NCI-H526 treated with DMSO at 0.1 percent for 48 hours (cell line): ENCODE results near the gene CLEC7A.

Source experiments
- DNase-seq: peaks from one replicate; lab custom pipeline; 2025; lab: John Stamatoyannopoulos, UW

The CLEC7A gene

GRCh38 chr12:10130042-10130441 is at the start of gene CLEC7A:
CLEC7A (minus strand) TSS chr12:10130199; CDS start chr12:10130082, 117 bp downstream.
- no peak for DNase-seq

- no peak for DNase-seq
These were observed 49.8 kb upstream of the CLEC7A start for GRCh38 chr12:10179776-10180181.

DNA sequence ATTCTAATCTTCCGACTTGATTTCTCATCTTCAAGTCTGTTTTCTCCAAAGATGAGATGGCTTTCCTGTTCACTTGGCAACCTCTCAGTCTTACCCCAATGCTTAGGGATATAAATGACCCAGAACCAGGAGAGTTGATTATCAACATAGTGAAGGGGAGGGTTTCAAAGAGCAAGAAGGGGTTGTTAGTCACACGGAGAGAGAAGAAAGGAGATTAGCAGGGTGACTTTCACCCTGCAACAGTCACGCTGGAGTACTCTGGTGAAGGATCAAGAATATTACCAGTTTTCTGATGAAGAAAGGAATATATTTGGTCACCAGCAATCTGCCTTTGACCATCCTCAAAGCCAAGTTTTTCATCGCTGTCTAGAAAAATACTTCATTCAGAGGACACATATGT is 48.8 kb upstream of the CLEC7A start, which contains the start of gene TMEM52B:
TMEM52B (plus strand) TSS at position 212 of the 400 bp plus-strand sequence. CDS start 543 bp downstream, outside the sequence.
- no peak for DNase-seq

GRCh38 chr12:10175846-10176636 is 46.0 kb upstream of the CLEC7A start:
- no peak for DNase-seq

- DNase-seq = no peak
These were observed 45.1 kb upstream of the CLEC7A start for GRCh38 chr12:10174986-10175614.

GRCh38 chr12:10171973-10172728 is 42.2 kb upstream of the CLEC7A start, which contains the start of gene OLR1:
OLR1 (minus strand) TSS chr12:10172132; CDS start chr12:10172077, 55 bp downstream.
- no peak for DNase-seq

DNA sequence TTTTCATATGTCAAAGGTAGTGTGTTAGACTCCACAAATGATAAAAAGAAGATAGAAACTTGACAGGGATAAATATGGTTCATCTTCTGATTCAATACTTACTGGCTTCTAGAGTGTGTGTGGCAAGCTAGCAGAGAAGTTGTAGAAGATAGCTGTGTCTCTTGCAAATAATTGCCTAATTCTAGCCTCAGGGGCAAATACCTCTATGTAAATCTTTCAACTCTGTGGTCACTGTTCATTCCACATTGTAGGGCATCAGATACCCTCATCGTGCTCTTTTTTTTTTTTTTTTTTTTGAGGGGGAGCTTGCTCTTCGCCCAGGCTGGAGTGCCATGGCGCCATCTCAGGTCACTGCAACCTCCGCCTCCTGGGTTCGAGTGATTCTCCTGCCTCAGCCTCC is 40.2 kb upstream of the CLEC7A start:
- peak; percentile 38 for DNase-seq

GRCh38 chr12:10169104-10169503 is 39.1 kb upstream of the CLEC7A start:
- DNase-seq = no peak

DNA sequence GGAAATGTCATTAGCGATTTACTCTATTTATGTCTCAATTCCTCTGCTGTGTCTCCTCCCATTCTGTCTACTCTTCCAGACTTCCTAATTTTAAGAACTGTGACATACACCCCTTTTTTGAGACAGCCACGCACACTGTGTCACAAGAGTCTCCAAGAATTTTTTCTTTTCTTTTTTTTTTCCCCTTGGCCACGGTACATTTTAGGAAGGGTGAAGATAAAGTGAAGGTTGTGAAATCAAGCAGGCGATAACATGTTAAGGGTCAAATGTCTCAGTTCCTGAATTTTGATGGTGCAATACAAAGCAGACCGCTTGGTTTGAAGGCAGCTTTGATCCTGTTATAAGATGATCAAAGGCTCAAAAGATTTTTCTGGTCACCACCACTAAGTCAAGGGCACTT is 37.6 kb upstream of the CLEC7A start:
- DNase-seq = no peak

GRCh38 chr12:10165421-10165820 is 35.4 kb upstream of the CLEC7A start:
- DNase-seq = no peak

GRCh38 chr12:10163084-10163483 is 33.1 kb upstream of the CLEC7A start:
- DNase-seq = no peak

DNA sequence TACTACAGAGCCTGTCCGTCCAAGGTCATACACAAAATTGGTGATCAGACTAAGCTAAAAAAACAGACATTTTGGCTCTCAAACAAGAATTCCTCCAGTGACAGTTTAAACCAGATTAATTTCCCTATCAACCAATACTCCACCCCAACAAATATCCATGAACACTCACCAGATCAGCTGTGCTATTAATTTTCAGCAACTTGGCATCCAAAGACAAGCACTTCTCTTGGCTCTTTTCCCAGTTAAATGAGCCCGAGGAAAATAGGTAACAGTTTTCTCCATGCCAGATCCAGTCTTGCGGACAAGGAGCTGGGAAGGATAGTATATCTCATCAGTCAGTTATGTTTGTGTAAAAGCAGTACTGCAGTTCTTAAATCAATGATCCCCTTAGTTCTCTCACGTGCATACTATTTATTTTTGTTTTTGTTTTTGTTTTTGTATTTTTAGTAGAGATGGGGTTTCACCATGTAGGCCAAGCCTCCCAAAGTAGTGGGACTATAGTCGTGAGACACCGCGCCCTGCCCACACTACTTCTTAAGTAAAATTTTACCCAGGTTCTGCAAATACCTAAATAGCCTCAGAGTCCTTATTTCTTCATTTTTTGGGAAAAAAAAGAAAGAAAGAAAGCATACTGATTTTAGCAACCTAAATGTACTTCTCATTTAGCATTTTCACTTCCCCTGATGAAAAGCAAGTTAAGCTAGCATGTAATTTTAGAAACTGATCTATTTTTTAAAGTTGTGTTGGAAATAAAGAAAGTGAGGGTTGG is 30.8 kb upstream of the CLEC7A start:
- DNase-seq = no peak

GRCh38 chr12:10159280-10159679 is 29.3 kb upstream of the CLEC7A start:
- no peak for DNase-seq

GRCh38 chr12:10158406-10158805 is 28.4 kb upstream of the CLEC7A start:
- DNase-seq = no peak

DNA sequence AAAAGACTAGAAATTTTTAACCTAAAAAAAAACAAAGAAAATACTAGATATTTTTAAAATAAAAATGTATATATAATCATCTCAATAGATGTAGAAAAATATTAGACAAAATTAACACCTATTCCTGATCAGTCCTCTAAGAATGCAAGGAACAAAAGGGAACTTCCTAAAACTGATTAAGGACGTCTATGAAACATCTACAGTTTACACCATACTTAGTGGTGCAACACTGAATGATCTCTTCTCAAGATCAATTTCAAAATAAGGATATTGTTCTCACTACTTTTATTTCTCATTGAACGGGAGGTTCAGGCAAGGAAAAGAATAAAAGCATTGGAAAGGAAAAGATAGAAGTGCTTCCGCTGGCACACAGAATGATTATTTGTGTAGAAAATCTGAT is 26.0 kb upstream of the CLEC7A start:
- DNase-seq = no peak

DNA sequence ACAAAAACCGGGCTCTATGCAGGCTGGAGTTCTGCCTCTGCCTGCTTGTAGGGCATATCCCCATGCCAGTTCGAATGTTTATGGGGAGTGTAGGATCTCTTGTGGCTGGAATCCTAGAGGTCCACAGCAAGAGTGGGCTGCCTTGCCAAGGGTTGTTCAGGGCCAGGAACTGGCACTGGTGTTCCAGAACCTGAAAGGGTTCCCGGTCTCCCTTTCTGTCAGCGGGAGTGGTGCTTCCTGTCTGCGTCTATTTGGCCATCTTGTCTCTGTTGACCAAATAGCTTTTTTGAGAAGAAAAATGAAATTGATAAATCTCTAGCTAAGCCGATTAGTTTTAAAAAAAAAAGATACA is 24.1 kb upstream of the CLEC7A start:
- no peak for DNase-seq

- DNase-seq = peak; percentile 67
These were observed 23.5 kb upstream of the CLEC7A start for GRCh38 chr12:10153271-10154144.

GRCh38 chr12:10151621-10152020 is 21.6 kb upstream of the CLEC7A start:
- DNase-seq = no peak

DNA sequence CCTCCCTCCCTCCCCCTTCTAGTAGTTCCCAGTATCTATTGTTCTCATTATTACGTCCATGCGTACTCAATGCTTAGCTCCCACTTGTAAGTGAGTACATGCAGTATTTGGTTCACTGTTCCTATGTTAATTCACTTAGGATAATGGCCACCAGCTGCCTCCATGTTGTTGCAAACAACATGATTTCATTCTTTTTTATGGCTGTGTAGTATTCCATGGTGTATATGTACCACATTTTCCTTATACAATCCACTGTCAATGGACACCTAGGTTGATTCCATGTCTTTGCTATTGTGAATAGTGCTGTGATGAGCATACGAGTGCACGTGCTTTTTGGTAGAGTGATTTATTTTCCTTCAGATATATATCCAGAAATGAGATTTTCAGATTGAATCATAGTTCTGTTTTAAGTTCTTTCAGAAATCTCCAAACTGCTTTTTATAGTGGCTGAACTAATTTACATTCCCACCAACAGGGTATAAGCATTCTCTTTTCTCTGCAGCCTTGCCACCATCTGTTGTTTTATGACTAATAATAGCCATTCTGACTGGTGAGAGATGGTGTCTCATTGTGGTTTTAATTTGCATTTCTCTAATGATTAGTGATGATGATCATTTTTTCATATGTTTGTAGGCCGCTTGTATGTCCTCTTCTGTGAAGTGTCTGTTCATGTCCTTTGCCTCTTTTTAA is 17.9 kb upstream of the CLEC7A start:
- DNase-seq = peak; percentile 88

DNA sequence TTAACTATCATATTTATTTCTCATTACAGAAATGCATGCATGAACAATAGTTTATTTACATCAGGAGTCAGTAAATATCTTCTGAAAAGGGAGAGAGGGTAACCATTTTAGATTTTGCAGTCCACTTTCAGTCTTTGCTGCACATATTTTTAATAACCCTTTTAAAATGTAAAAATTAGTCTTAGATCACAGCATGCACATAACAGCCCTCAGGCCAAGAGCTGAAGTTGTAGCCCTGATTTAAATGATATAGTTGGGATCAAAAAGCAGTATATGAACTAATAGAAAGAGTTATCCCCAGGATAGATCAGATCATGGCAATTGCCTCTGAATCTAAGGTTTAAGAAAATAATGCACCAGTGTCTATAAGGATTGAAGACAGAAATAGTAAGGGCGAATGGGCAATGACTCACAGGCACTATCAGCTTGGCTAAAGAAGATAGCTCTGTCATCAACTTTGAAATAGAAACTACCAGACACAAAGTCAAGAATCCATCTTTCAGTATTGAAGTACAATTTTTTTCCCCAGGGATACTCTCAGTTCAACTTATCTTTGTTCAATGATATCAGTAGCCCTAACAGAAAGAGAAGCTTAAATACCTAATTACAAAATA is 13.1 kb upstream of the CLEC7A start:
- no peak for DNase-seq
